HAP-1 (cell line): ENCODE measurements around the gene PTX4.

Experiments used
- DNase-seq, 2 experiments: peaks; one replicate each; pipeline ENCODE4 v3.0.0-alpha.2; 2016 to 2020; ENCODE audit warnings: low spot score in 2 of 2
- H3K27me3 ChIP-seq: fragments of 250-450 bp; sonication (Bioruptor Pico); 2 replicates; pipeline ENCODE4 v1.5.1; 2020; ENCODE audit warnings: low read depth, mild to moderate bottlenecking, moderate library complexity
- H3K36me3 ChIP-seq: fragments of 250-450 bp; sonication (Bioruptor Pico); replicated peaks from 2 replicates; pipeline ENCODE4 v1.5.1; 2020; ENCODE audit warnings: mild to moderate bottlenecking
- H3K4me1 ChIP-seq: fragments of 250-450 bp; sonication (Bioruptor Pico); 2 replicates; pipeline ENCODE4 v1.5.1; 2020; ENCODE audit warnings: mild to moderate bottlenecking
- H3K4me3 ChIP-seq: fragments of 250-450 bp; sonication (Bioruptor Pico); 2 replicates; pipeline ENCODE4 v1.5.1; 2020; ENCODE audit warnings: mild to moderate bottlenecking, moderate library complexity
- H3K9me3 ChIP-seq: fragments of 250-450 bp; sonication (Bioruptor Pico); 2 replicates; pipeline ENCODE4 v1.5.1; 2020; ENCODE audit warnings: mild to moderate bottlenecking, moderate library complexity
- in situ Hi-C: fragments of 300-500 bp; cut with MboI; formaldehyde crosslinking; loops from 3 replicates; pipeline ENCODE4 v1.14.3; 2020; ENCODE audit warnings: low sequenced_read_pairs, inconsistent platforms, mixed read lengths

PTX4 gene

DNA sequence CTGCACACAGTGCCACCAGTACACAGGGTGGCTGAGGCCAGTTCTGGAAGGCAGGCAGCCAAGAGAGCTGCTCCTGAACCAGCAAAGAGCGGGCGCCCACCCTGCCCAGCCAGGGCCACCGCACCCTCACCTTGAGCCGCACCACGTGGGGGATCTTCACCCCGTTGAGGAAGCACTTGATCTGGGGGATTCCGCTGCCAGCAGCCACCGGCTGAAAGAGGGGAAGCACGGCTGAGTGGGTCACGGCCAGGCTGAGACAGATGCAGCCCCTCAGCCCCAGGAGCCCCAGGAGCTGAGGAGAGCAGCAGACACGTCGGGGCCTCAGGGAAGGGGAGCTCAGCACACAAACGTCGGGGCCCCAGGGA, 29.8 kb downstream of the PTX4 start:
- H3K4me1 ChIP-seq, result no peaks in the 10 kb centered on the region
- peaks cover 15% of the 10 kb centered on the region; the same call in 1 of the 2 replicates for H3K36me3 ChIP-seq
- in situ Hi-C loops, result no loop called here
- no peak for DNase-seq
- H3K9me3 ChIP-seq, result no peaks in the 10 kb centered on the region
- no peaks in the 10 kb centered on the region for H3K27me3 ChIP-seq
- H3K4me3 ChIP-seq, result no peak overlapping the region

DNA sequence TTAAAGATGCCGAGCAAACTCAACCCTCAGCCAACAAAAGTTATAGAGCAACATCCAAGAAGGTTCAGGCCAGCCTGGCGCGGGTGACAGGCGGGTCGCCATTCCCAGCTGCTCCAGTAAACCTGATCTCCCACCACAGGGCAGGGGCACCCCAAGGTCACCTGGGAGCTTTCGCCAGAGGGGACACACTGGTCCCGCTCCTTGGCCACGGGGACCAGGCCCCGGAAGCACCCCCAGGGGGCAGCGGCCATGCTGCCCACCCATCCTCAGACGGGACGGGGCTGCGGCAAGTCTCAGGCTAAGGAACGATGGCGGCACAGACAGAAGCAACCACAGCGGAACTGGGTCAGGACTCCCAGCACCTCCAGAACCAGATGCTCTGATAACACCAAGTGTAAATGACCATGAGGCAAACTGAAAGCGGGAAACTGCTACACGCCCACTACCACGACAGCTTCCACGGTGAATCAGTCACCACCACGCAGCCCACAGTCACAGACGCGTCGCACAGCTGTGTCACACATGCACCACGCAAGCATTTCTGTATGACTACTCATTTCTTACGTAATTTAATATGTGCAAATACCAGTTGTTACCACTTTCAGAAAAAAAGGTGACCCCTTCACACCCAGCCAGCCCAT, 30.3 kb downstream of the PTX4 start:
- Histone ChIP-seq H3K4me3 (no peak overlapping the region), H3K36me3 (peaks cover 15% of the 10 kb centered on the region; the same call in 1 of the 2 replicates), H3K9me3 (no peaks in the 10 kb centered on the region), H3K27me3 (no peaks in the 10 kb centered on the region), H3K4me1 (no peaks in the 10 kb centered on the region)
- in situ Hi-C loops, result no loop called here
- DNase-seq, result no peak

DNA sequence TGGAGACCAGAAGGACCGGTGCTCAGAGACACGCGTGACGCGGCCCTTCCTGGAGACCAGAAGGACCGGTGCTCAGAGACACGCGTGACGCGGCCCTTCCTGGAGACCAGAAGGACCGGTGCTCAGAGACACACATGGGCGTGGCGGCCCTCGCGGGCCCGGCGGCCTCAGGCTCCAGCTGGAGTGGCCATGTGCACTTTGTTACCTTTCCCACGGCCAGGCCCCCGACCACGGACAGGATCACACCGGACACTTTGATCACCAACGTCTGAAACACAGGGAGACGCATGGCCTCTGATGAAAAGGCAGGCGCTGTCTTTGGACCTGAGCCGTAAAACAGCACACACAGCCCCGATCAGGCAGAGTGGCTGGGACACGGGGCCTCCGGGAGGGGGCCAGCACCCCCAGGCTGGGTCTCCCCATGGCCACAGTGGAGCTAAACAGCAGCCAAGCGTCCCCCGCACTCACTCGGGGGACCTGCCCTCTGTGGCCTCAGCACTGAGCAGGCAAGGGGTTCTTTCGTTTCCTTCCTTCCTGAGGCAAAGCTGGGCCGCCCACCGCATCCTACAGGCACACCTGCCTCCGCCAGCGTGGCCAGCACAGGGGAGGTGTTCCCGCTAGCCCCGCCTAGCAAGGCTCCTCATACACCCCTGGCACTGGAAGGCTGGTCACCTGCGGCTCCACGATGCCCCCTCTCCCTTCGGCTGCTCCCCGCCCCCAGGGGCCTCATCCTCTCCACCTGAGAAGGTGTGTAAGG, 31.1 kb downstream of the PTX4 start:
- H3K9me3 ChIP-seq, result no peaks in the 10 kb centered on the region
- H3K36me3 ChIP-seq, result peaks cover 15% of the 10 kb centered on the region; the same call in 1 of the 2 replicates
- no peaks in the 10 kb centered on the region for H3K4me1 ChIP-seq
- no peak for DNase-seq
- no peaks in the 10 kb centered on the region for H3K27me3 ChIP-seq
- in situ Hi-C loops, result no loop called here
- no peak overlapping the region for H3K4me3 ChIP-seq

DNA sequence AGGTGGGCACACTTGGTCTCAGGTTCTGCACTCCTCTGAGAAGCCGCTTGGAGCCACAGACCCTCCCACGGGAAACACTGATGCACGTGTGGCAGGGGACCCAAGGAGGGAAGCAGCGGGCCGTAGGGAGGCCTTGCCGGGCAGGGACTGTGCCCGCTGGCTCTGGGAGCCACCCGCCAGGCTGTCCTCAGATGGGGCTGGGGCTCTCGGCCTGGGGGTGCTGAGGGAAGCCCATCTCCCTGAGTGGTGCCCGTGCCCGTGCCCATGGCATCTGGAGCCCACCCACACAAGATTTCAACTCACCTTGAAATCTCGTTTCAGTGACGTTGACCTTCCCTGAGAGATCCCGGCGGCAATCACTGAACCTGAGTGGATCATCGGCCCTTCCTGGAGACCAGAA, 31.8 kb downstream of the PTX4 start:
- in situ Hi-C loops, result no loop called here
- H3K9me3 ChIP-seq, result no peaks in the 10 kb centered on the region
- no peak for DNase-seq
- H3K4me3 ChIP-seq, result no peak overlapping the region
- no peaks in the 10 kb centered on the region for H3K27me3 ChIP-seq
- no peaks in the 10 kb centered on the region for H3K4me1 ChIP-seq
- H3K36me3 ChIP-seq, result peaks cover 15% of the 10 kb centered on the region; the same call in 1 of the 2 replicates

DNA sequence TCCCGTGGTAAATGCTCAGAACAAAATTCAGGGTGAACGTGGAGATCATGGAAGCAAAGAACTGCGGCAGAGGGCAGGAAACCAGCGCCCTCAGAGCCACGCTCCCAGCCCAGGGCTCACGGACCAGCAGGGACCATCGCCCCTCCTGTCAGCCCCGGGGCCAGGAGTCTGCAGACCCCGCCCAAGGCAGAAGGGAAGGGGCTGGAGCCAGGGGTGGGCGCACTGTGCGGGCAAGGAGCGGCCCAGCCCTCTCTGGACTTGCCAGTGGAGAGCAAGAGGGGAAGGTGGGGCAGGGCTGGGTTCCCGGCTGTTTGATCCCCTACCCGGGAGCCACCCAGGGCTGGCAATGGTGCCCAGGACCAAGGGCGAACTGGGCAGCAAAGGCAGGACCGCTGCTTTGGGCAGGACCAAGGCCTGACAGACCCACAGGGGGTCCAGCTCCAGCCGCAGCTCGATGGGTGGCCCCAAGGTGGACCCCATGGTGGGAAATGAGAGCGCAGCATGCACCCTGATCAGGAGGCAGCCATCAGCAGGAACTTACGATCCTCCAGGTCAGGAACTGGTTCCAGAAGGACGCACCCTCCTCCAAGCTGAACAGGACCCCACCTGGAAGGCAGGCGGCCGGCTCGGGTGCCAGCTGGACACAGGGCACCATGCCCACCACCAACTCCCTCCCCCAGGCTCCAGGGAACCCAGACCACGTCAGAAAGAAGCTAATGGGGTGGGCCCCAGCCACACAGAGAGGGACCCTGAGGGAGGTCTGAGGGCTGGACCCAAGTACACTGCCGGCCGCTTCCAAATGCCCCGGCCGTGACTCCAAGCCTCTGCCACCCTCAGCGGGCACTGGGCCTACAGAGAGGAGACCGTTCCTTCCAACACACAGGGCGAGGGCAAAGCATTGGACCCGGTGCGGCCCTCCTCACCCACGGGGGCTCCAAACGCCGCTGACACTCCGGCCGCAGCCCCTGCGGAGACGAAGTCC, 33.3 kb downstream of the PTX4 start:
- Histone ChIP-seq H3K4me1 (no peaks in the 10 kb centered on the region), H3K36me3 (0 out of 2 replicates have a peak, but pooled peaks cover 6% of the 10 kb centered on the region), H3K27me3 (no peaks in the 10 kb centered on the region), H3K4me3 (no peak overlapping the region), H3K9me3 (no peaks in the 10 kb centered on the region)
- in situ Hi-C loops, result no loop called here
- DNase-seq, result no peak

DNA sequence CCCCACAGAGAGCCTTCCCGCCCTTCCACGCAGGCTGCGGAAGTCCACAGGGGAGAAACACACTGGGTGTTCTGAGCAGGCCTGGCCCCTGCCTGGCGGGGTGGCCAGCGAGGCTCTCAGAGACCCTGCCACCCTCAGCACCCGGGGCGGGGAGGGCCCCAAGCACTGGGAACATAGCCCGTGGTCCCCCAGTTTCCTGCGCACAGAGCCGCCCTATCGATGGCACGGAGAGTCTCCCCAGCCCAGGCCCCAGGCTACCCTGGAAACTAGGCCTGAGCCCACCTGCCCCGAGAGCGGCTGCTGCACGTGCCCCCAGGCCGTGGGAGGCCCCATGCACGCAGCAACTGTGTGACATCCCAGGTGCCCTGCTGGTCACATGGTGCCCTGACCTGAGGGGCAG, 34.2 kb downstream of the PTX4 start:
- 0 out of 2 replicates have a peak, but pooled peaks cover 8% of the 10 kb centered on the region for H3K36me3 ChIP-seq
- in situ Hi-C loops, result no loop called here
- H3K4me3 ChIP-seq, result no peak overlapping the region
- no peaks in the 10 kb centered on the region for H3K4me1 ChIP-seq
- H3K9me3 ChIP-seq, result no peaks in the 10 kb centered on the region
- DNase-seq, result no peak
- H3K27me3 ChIP-seq, result no peaks in the 10 kb centered on the region

DNA sequence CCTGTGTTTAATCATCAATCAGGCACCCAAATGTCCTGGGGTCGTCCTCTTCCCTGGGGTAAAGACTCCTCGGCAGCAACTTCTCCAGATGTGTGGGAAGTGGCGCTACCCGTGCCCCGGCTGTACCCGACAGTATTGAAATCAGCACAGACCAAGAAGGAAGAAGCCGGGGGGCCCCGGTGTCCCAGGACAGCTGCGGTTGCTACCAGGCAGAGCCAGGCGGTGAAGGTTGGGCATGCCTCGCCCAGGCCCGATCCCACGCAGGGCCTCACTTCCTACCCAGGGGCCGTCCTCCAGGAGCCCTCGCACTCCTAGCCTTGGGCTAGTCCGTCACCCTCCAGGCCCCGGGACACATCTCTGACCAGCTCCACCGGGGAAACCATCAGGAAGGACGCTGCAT, 35.4 kb downstream of the PTX4 start:
- Histone ChIP-seq H3K27me3 (no peaks in the 10 kb centered on the region), H3K4me1 (no peaks in the 10 kb centered on the region), H3K4me3 (no peak overlapping the region), H3K9me3 (no peaks in the 10 kb centered on the region), H3K36me3 (0 out of 2 replicates have a peak, but pooled peaks cover 8% of the 10 kb centered on the region)
- in situ Hi-C loops, result no loop called here
- DNase-seq, result no peak

DNA sequence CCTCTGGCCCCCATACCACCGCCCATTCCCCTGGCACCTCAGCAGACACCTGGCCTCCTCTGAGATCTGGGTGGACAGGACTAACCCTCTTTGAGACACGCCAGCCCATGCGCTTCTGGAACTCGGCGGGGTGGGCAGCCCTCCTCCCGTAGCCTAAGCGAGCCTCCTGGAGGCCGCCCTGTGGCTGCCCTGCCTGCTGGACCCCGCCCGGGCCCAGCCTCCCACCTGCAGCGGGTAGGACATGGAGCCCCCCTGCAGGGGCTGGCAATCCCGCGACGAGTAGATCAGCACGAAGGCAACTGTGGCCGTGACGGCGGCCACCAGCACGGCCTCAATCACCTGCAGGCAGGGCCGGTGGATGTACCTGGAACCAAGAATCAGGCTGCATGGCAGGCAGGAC, 36.2 kb downstream of the PTX4 start:
- H3K27me3 ChIP-seq, result no peaks in the 10 kb centered on the region
- no peaks in the 10 kb centered on the region for H3K9me3 ChIP-seq
- DNase-seq, result no peak
- no peak overlapping the region for H3K4me3 ChIP-seq
- in situ Hi-C loops, result no loop called here
- peaks cover 8% of the 10 kb centered on the region; the same call in 1 of the 2 replicates for H3K36me3 ChIP-seq
- no peaks in the 10 kb centered on the region for H3K4me1 ChIP-seq

DNA sequence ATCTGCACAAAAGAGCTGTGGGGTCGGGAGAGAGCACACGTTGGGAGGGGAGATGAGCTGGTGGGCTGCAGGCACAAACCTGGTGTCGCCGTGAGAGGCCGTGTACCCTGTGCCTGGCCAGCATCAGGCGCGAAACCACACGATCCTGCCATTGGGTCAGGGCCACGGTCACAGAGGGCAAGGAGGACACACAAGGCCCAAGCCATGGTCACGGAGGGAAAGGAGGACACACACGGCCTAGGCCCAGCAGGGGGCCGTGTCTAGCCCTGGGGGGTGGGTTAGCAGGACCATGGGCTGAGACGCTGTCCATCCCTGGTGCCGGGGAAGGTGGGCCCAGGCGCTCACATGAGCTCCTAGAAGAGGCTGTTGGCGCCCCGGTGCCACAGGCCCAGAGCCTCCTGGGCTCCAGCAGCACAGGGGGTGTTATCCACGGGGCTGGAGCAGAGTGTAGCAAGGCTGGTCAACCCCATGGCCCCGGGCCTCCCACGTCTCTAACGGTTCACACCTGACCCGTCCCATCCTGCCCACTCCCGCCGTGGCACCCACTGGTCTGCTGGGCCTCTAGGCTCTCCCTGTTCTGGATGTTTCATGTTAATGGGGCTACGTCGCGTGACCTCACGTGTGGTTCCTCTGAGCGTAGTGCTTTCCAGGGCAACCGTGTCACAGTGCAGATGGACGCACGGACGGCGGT, 36.9 kb downstream of the PTX4 start:
- H3K4me1 ChIP-seq, result no peaks in the 10 kb centered on the region
- in situ Hi-C loops, result no loop called here
- DNase-seq, result no peak
- H3K27me3 ChIP-seq, result no peaks in the 10 kb centered on the region
- H3K9me3 ChIP-seq, result no peaks in the 10 kb centered on the region
- H3K36me3 ChIP-seq, result peaks cover 8% of the 10 kb centered on the region; the same call in 1 of the 2 replicates
- H3K4me3 ChIP-seq, result no peak overlapping the region

DNA sequence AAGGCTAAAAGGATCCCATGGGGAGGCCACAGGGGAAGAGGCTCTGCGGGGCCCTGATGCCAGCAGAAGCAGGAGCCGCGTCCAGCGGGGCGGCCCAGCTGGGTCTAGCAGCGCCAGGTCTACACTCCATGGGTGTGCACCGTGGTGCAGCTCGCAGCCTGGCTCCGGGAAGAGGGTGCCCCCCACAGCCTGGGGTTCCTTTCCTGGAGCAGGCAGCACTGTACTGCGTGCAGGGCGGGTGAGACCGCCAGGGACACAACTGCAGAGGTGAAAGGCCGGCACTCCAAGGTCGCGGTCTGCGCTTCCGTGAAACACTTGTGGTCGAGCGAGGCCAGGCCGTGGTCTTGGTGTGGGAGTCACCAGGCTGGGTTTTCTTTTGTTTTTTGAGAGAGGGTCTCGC, 37.9 kb downstream of the PTX4 start:
- Histone ChIP-seq H3K27me3 (no peaks in the 10 kb centered on the region), H3K36me3 (peaks cover 8% of the 10 kb centered on the region; the same call in 1 of the 2 replicates), H3K4me1 (no peaks in the 10 kb centered on the region)

DNA sequence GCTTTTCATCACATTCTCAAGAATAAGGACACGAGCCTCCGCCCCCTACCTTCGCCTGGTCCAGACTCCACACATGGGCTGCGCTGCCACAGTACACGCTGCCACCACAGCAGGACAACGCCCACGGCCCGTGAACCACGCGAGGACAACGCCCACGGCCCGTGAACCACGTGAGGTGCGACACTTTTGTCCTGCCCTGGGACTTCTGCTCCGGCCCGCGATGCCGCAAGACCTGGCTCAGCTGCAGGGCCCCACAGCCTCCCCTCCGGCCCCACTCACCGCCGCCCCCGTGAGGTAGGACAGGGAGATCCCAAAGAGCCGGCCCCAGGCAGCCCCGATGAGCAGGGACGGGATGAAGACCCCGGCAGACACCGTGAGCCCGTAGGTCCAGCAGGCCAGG, 38.5 kb downstream of the PTX4 start:
- no peak for DNase-seq
- in situ Hi-C loops, result no loop called here

More for the DNA sequence above, 37.9 kb downstream of the PTX4 start:
- Histone ChIP-seq H3K9me3 (no peaks in the 10 kb centered on the region), H3K4me3 (no peak overlapping the region)
- in situ Hi-C loops, result no loop called here
- no peak for DNase-seq

DNA sequence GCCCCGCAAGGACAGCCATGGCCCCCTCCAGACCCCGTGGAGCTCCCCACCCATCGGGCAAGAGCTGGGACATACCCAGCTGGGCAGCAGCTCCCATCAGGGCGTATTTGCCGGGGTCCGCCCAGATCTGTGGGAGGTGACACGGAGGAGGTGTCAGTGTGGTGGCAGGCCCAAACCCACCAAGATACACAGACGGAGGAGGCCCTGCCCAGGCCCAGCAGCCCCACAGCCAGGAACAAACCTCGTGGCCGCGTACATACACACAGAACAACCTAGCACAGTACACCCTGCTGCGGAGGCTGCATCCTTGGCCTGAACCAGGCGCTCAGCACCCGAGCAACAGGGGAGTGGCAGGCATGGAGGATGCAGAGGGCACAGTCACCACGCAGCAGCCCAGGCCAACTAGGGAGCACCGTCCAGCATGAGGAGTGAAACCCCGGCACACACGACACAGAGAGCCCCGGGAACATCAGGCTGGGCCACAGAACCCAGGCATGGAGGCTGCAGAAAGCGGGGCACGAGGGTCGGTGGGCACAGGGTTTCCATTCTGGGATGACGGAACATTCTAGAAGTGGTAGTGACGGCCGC, 39.4 kb downstream of the PTX4 start:
- Histone ChIP-seq H3K4me1 (no peaks in the 10 kb centered on the region), H3K27me3 (no peaks in the 10 kb centered on the region), H3K36me3 (peaks cover 2% of the 10 kb centered on the region; the same call in 1 of the 2 replicates), H3K4me3 (no peak overlapping the region), H3K9me3 (no peaks in the 10 kb centered on the region)
- in situ Hi-C loops, result no loop called here
- no peak for DNase-seq

More for the DNA sequence above, 38.5 kb downstream of the PTX4 start:
- H3K27me3 ChIP-seq, result no peaks in the 10 kb centered on the region
- no peaks in the 10 kb centered on the region for H3K9me3 ChIP-seq
- peaks cover 8% of the 10 kb centered on the region; the same call in 1 of the 2 replicates for H3K36me3 ChIP-seq
- no peak overlapping the region for H3K4me3 ChIP-seq
- no peaks in the 10 kb centered on the region for H3K4me1 ChIP-seq
